Activated CD4-positive, alpha-beta T cell treated with anti-CD3 and anti-CD28 coated beads, Interleukin-10, Interleukin-2, amounts not matched to agents 100 ng/mL and 50 ng/mL, durations not matched to agents 16 hours and 8 hours (primary cell): ENCODE results near the gene MMP25.
A peak's percentile ranks its signal among the peaks of the same experiment; 100 is the strongest.

Source experiments
- DNase-seq: peaks from one replicate; pipeline ENCODE4 v3.0.0-alpha.2; 2020

The MMP25 gene

DNA sequence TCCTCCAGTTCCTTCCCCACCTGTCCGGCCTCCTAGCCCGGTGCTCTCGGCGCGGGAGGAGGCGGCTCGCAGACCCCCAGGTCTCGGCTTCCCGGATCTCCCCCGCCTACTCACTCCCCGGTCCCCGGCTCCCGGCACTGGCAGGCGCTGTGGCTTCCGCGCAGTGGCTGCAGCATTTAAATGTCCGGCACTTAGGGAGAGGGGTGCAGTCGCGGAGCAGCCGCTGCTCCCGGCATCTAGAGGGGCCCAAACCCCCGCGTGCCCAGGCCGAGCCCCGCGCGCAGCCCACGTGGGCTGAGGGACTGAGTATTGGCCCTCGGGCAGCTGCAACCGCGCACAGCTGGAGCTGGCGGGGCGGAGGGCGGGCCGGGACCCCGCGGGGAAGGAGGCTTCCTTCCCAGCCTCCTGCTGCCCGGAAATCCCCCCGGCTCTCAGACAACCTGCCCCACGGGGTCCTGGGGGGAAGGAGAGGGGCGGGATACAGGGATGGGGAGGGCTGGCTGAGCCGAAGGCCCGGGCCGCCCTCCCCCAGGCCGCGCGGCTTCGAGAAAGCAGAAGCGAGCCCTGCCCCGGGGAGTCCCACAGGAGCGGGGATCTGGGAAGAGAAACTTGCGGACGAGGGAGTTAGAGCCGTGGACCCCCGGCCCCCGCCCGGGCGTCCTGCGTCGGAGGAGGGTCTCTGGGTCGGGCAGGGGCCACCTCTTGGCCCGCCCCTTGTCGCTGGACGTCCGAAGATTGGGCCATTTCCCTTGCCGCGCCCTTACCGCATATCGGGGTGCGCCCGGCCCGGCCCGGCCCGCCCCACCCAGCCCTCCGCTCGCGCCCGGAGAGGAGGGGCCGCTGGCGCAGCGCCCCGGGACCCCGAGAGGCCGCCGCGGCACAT, at the start of gene MMP25:
Gene MMP25, plus strand, starts transcription at position 804 of the 883 bp plus-strand sequence. CDS start 357 bp downstream, outside the sequence.
- DNase-seq: no peak

DNA sequence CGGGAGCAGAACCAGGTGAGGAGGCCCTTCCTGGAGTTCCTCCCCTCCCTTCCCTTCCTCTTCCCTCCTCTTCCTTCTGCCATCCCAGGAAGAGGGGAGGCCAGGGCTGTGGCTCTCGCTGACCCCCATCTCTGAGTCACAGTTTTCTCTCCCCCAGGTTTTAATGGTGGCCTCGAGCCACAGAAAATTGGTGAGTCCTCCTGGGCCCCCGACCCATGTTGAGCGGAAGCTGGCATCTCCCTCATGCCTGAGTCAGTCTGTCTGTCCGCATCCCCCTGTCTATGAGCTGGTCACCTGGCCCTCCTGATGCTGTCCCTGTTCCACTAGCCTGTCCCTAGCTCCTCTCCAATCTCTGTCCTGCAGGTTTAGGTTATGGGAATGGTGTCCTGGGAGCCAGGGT, 46.4 kb upstream of the MMP25 start:
- no peak for DNase-seq

GRCh38 chr16:3000540-3000939, 45.8 kb upstream of the MMP25 start:
- DNase-seq: no peak

GRCh38 chr16:3001316-3001715, 45.0 kb upstream of the MMP25 start:
- DNase-seq: no peak

GRCh38 chr16:3003582-3004270, 42.6 kb upstream of the MMP25 start:
- peak; percentile 99 for DNase-seq

DNA sequence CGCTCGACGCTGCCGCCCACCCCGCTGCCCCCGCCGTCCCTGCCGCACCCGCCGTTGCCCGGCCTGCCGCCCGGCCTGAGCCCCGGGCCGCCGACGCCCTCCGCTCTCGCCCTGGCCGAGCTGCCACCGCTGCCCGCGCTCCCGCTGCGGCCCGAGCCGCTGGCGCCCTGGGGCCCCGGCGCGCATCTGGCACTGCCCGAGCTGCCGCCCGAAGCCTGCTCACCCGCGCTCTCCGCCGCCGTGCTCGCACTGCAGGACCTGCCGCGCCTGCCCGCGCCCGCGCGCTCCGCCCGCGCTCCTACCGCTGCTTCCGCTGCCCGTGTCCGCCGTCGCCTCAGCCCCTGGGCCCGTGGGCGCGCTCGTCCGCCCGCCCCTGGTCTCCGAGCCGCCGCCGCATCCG, 42.0 kb upstream of the MMP25 start:
- no peak for DNase-seq

- DNase-seq: no peak
These were observed 41.5 kb upstream of the MMP25 start for GRCh38 chr16:3004781-3005284.

- DNase-seq: no peak
These were observed 39.1 kb upstream of the MMP25 start for GRCh38 chr16:3007059-3007956.

GRCh38 chr16:3007957-3008689, 38.2 kb upstream of the MMP25 start:
- no peak for DNase-seq

- DNase-seq: no peak
These were observed 37.7 kb upstream of the MMP25 start for GRCh38 chr16:3008690-3009037.

GRCh38 chr16:3009568-3010390, 36.6 kb upstream of the MMP25 start:
- DNase-seq: no peak

DNA sequence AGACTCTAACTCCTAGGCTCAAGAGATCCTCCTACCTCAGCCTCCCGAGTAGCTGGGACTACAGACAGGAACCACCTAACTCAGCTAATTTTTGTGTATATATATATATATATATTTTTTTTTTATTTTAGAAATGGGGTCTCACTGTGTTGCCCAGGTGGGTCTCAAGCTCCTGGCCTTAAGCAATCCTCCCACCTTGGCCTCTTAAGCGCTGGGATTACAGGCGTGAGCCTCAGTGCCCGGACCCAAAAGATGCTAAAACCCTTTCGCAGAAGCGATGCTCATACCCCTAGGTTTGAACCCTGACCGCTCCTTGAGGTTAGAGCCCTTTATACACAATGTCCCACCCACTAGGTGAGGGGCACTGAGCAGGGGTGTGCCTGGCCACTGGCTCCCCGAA, 35.9 kb upstream of the MMP25 start:
- no peak for DNase-seq

DNA sequence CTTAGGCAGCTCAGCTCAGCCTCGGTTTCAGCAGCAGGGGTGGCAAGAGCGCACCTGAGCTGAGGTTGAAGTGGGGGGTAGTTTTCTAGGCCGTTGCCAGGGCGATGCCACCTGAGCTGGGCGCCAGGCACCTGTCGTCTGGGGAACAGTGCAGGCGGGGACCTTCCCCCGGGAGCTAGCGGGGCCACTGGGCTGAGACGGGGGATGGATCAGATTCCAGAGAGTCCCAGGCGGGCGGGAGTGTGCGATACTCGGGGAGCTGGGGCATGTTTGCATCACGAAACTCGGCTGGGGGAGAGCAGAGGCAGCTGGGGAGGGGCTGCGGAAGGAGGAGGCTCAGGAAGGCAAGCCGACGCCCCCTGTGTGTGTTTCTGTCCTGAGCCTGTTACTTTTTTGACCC, 34.1 kb upstream of the MMP25 start:
- DNase-seq: no peak

DNA sequence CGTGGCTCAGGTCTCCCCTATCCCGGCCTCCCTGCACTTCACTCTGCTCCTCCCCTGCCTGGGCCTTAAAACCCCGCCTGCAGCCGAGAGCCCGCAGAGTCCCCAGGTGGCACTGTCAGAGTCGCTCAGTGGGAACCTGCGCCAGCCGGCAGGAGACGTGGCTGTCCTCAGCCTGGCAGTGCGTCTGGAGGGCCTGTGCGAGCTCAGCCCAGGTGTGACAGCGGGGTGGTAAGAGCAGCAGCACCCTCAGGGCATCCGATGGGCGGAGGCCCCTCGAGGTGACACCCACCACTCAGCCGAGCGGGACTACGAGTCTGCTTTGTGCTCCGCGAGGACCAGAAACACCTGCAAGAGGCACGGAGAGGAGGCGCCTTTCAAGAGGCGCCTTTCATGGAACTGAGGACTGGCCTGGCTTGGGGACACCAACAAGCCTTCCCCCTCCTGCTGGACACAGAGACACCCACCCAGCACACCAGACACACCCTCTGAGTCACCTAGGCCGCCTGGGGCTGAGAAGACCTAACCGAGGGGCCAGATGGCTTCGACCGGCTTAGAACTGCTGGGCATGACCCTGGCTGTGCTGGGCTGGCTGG, 33.4 kb upstream of the MMP25 start, which contains the start of gene CLDN9:
Gene CLDN9, plus strand, starts transcription at position 96 of the 593 bp plus-strand sequence. Its CDS starts 440 bp downstream, at position 536.
- no peak for DNase-seq

DNA sequence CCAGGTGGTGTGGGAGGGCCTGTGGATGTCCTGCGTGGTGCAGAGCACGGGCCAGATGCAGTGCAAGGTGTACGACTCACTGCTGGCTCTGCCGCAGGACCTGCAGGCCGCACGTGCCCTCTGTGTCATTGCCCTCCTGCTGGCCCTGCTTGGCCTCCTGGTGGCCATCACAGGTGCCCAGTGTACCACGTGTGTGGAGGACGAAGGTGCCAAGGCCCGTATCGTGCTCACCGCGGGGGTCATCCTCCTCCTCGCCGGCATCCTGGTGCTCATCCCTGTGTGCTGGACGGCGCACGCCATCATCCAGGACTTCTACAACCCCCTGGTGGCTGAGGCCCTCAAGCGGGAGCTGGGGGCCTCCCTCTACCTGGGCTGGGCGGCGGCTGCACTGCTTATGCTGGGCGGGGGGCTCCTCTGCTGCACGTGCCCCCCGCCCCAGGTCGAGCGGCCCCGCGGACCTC, 32.8 kb upstream of the MMP25 start:
- DNase-seq: no peak

GRCh38 chr16:3013998-3014690, 32.2 kb upstream of the MMP25 start:
- DNase-seq: no peak

GRCh38 chr16:3014971-3015370, 31.4 kb upstream of the MMP25 start:
- no peak for DNase-seq

DNA sequence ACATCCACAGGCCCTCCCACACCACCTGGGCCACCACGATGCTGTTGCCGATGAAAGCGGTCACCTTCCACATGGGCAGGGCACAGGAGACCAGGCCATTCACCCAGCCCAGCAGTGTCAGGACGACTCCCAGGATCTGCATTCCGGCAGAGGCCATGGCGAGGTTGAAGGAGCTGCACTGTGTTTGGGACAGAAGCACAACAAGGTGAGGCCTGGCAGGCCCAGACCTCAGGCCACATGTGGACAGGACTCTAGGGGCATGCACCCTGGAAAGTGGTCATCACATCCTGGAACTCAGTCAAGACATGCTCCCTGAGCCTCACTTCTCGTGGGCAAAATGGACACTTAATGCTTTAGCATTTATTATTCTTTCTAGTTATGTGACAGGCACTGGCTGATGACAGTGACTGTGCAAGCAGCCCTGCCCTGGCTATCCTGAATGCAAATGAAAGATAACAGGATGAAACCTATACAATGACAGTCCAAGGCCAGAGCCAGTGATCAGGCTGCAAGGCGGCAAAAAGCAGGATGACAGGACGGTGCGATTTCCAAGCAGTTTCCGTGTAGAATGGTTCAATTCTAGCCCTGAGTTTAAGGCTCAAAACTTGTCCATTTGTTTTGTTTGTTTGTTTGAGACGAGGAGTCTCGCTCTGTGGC, 30.4 kb upstream of the MMP25 start:
- no peak for DNase-seq

- DNase-seq: no peak
These were observed 29.0 kb upstream of the MMP25 start for GRCh38 chr16:3017344-3017743.
